Left lung (tissue), 10 donors: ENCODE measurements around the gene COL9A2. TPM values are rescaled to one million over a fixed set of nuclear protein-coding genes. Genes with fewer than 3 reads are reported as not detected.
A peak's percentile ranks its signal among the peaks of the same experiment; 100 is the strongest.

Source experiments
- ATAC-seq: fragments of 200-7000 bp; cut with Tn5 transposase; one replicate; pipeline ENCODE4 v1.9.1; 2020; ENCODE audit warnings: moderate library complexity
- DNase-seq, 4 donors: peaks; one replicate each; pipeline ENCODE4 v3.0.0-alpha.2; 2013 to 2020
- H3K27ac ChIP-seq, 2 donors: fragments of 200-600 bp; sonication (generic) in 1 of 2; one replicate each; pipeline versions ENCODE4 v1.5.0 to v1.8.0; 2020 to 2021
- H3K27me3 ChIP-seq, 2 donors: fragments of 200-600 bp; sonication (generic) in 1 of 2; one replicate each; pipeline versions ENCODE4 v1.5.0 to v1.8.0; 2020 to 2021
- H3K36me3 ChIP-seq, 2 donors: fragments of 200-600 bp; sonication (generic) in 1 of 2; one replicate each; pipeline versions ENCODE4 v1.5.0 to v1.8.0; 2020 to 2021
- H3K4me1 ChIP-seq, 2 donors: fragments of 200-600 bp; one replicate each; pipeline ENCODE4 v1.8.0; 2021
- H3K4me3 ChIP-seq, 2 donors: fragments of 200-600 bp; sonication (generic) in 1 of 2; one replicate each; pipeline versions ENCODE4 v1.5.0 to v1.8.0; 2020 to 2021; ENCODE audit warnings: mild to moderate bottlenecking in 1 of 2
- H3K9me3 ChIP-seq, 2 donors: fragments of 200-600 bp; sonication (generic) in 1 of 2; one replicate each; pipeline versions ENCODE4 v1.5.0 to v1.8.0; 2020 to 2021
- CTCF ChIP-seq, 2 donors: fragments of 200-600 bp; sonication (generic) in 1 of 2; IDR thresholded peaks; one replicate each; pipeline versions ENCODE4 v1.5.0 to v1.8.0; 2021; ENCODE audit warnings: antibody characterized with exemption in 2 of 2
- intact Hi-C, 2 donors: fragments of 100-400 bp; cut with DNase I; formaldehyde crosslinking; loops; one replicate each; pipeline versions ENCODE4 v1.11.2 to v1.14.2; 2022
- polyA plus RNA-seq, 6 donors: library from polyadenylated mRNA; unstranded; fragments of 120-200 nt; gene quantifications; one replicate each; pipeline ENCODE4 v1.2.1, GENCODE V29; 2013; ENCODE audit not compliant: insufficient read length in 6 of 6
- total RNA-seq, 2 donors: library from RNA; stranded (reverse); fragmentation: NEBNext Ultra II Directional; extraction: Animal tissue kit (Norgen Biotek cat#: 25700); gene quantifications; one replicate each; pipeline ENCODE4 v1.2.1, GENCODE V29; 2021
- donor health status: DM: no; HTN: yes; CAD: no.
- donor health status: DM: no; HTN: no; CAD: no.

COL9A2 gene
- total and polyA plus RNA-seq, 8 donors, result 1.1 to 29.7 (median 19.9) TPM

- intact Hi-C loops, result no loop called here
- Histone ChIP-seq H3K36me3 (no peaks in the 10 kb centered on the region), H3K4me1 (peaks cover 5 to 66% of the 10 kb centered on the region in 2 donors), H3K27ac (peak overlapping the region in 1 of 2 donors; percentile 83), H3K27me3 (no peaks in the 10 kb centered on the region), H3K9me3 (no peaks in the 10 kb centered on the region), H3K4me3 (no peak overlapping the region)
- DNase-seq, result no peak
- TF ChIP-seq CTCF (IDR thresholded peaks at IDR 0.05), result no peak
- no peak for ATAC-seq
Observed at GRCh38 chr1:40341491-40342380, 24.6 kb upstream of the COL9A2 start.

- H3K36me3 ChIP-seq, result no peaks in the 10 kb centered on the region
- H3K27ac ChIP-seq, result peak overlapping the region; percentile 11 to 91
- H3K9me3 ChIP-seq, result no peaks in the 10 kb centered on the region
- H3K27me3 ChIP-seq, result no peaks in the 10 kb centered on the region
- peaks cover 1 to 60% of the 10 kb centered on the region in 2 donors for H3K4me1 ChIP-seq
- ATAC-seq (peak; percentile 19), DNase-seq (peak in 2 of 4 donors; percentile 1 to 46)
- peak overlapping the region in 1 of 2 donors; percentile 25 for H3K4me3 ChIP-seq
- TF ChIP-seq CTCF (IDR thresholded peaks at IDR 0.05), result no peak
- intact Hi-C loops, result loop anchor here in 1 of 2 donors (5.0 kb wide), 1 partner anchor 197 kb away; no protein-coding TSS in a partner anchor
Observed at GRCh38 chr1:40339420-40340323, 22.6 kb upstream of the COL9A2 start.

- peak overlapping the region; percentile 46 to 91 for H3K27ac ChIP-seq
Observed at GRCh38 chr1:40338745-40339419, 21.8 kb upstream of the COL9A2 start.

GRCh38 chr1:40337443-40337842, 20.4 kb upstream of the COL9A2 start:
- H3K4me3 ChIP-seq, result no peak overlapping the region
- intact Hi-C loops, result loop anchor here in 1 of 2 donors (5.0 kb wide), 1 partner anchor 195 kb away; no protein-coding TSS in a partner anchor
- peaks cover 0 to 41% of the 10 kb centered on the region in 2 donors for H3K4me1 ChIP-seq
- TF ChIP-seq CTCF (IDR thresholded peaks at IDR 0.05), result no peak
- no peaks in the 10 kb centered on the region for H3K27me3 ChIP-seq
- ATAC-seq (no peak), DNase-seq (no peak)
- no peaks in the 10 kb centered on the region for H3K36me3 ChIP-seq
- H3K27ac ChIP-seq, result no peak overlapping the region
- peaks cover 0 to under 1% of the 10 kb centered on the region in 2 donors for H3K9me3 ChIP-seq

More at GRCh38 chr1:40338745-40339419, 21.8 kb upstream of the COL9A2 start:
- ATAC-seq (peak; percentile 98), DNase-seq (peak; percentile 49 to 92 (median 80))
- H3K27me3 ChIP-seq, result no peaks in the 10 kb centered on the region
- no peaks in the 10 kb centered on the region for H3K9me3 ChIP-seq
- H3K4me1 ChIP-seq, result peaks cover 0 to 56% of the 10 kb centered on the region in 2 donors
- H3K36me3 ChIP-seq, result no peaks in the 10 kb centered on the region
- intact Hi-C loops, result loop anchor here in 1 of 2 donors (5.0 kb wide), 1 partner anchor 197 kb away; no protein-coding TSS in a partner anchor
- peak overlapping the region in 1 of 2 donors; percentile 25 for H3K4me3 ChIP-seq
- peak; percentile 92 to 98 for TF ChIP-seq CTCF (IDR thresholded peaks at IDR 0.05)
